ENCODE measurements around the gene ARHGEF28. TPM values are rescaled to one million over a fixed set of nuclear protein-coding genes. Genes with fewer than 3 reads are reported as not detected.

ARHGEF28 gene
- total and polyA plus RNA-seq, 10 of the 15 experiments (the other 5 are each of a cell fraction or from before 2014, with no cell fraction given) = 0.10 to 0.72 (median 0.22) TPM; not detected in 2

DNA sequence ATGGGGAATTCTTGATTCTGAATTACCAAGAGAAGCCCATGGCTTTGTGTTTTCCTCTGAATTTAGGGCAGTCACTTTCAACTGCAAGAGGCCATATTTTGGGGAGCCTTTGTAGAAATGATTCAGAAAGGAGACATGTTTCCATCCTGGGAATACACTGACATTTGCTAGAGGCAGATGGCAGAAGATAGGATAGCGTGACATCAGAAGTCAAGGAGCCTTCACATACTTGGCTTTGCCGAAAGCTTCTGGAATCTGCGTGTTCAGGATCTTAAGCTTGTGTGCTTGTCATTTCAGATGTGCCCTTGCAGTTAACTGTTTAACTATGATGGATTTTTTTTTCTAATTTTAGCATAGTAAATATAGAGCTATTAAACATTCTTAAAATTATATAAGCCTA is 296.2 kb downstream of the ARHGEF28 start (continued):
- TF ChIP-seq, protein P1, sequence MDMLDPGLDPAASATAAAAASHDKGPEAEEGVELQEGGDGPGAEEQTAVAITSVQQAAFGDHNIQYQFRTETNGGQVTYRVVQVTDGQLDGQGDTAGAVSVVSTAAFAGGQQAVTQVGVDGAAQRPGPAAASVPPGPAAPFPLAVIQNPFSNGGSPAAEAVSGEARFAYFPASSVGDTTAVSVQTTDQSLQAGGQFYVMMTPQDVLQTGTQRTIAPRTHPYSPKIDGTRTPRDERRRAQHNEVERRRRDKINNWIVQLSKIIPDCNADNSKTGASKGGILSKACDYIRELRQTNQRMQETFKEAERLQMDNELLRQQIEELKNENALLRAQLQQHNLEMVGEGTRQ (IDR thresholded peaks at IDR 0.05; ENCODE audit: borderline replicate concordance, low read depth, low read length) = no peak
- TF ChIP-seq KDM1A (IDR thresholded peaks at IDR 0.05; ENCODE audit: borderline replicate concordance) = no peak
- no peak for TF ChIP-seq KAT2A (conservative IDR thresholded peaks at IDR 0.05; ENCODE audit: control insufficient read depth, low read depth, low read length)
- TF ChIP-seq ESRRA (IDR thresholded peaks at IDR 0.05; ENCODE audit: low read length) = no peak
- TF ChIP-seq ZNF622 (IDR thresholded peaks at IDR 0.05) = no peak
- TF ChIP-seq, protein P2, sequence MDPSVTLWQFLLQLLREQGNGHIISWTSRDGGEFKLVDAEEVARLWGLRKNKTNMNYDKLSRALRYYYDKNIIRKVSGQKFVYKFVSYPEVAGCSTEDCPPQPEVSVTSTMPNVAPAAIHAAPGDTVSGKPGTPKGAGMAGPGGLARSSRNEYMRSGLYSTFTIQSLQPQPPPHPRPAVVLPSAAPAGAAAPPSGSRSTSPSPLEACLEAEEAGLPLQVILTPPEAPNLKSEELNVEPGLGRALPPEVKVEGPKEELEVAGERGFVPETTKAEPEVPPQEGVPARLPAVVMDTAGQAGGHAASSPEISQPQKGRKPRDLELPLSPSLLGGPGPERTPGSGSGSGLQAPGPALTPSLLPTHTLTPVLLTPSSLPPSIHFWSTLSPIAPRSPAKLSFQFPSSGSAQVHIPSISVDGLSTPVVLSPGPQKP (IDR thresholded peaks at IDR 0.05; ENCODE audit: low read depth, low read length) = no peak
- no peak for TF ChIP-seq TCF12 (IDR thresholded peaks at IDR 0.05; ENCODE audit: low read depth, low read length)
- no peak for TF ChIP-seq SMC3 (IDR thresholded peaks at IDR 0.05; ENCODE audit: borderline replicate concordance, low read length)
- TF ChIP-seq GABPA (IDR thresholded peaks at IDR 0.05; ENCODE audit: low read depth) = no peak

DNA sequence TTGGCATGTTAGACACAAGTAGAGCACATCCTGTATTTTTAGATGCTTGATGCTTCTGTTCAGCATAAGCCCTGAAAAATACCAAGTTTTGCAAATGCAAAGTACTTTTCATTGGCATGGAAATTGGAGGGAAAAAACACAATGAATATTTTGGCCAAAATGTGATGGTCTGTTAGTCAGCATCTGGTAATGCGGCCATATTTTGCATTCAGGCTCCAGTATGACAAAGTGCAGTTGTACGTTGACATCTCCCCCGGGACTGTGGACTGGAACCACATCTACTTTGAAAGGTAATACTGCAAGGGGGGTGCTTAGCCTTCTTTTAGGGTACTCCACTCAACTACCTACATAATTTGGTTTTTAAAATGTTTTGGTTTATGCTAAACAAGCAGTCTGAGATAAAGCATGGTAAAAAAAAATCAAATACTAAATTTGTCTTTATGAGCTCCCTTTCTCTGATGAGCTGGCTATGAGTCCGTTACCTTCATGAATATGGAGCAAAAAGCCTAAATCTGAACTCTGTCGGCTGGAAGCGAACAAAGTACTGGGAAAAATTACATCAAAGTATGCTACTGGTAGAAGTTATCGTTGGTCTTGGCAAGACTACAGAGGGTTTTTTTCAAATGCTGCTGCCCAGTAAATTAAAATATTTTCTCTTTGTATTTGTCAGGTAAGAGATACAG is 297.0 kb downstream of the ARHGEF28 start:
- Histone ChIP-seq H3K9ac (ENCODE audit: control insufficient read depth, insufficient read depth, low read length) (no peak overlapping the region), H4K20me1 (ENCODE audit: control insufficient read depth, insufficient read depth) (no peaks in the 10 kb centered on the region), H3K79me2 (ENCODE audit: control insufficient read depth, insufficient read depth, low read length) (no peaks in the 10 kb centered on the region), H3K27me3 (replicated peaks in 1 of 2; ENCODE audit: control insufficient read depth in 2 of 2, insufficient read depth in 2 of 2, low read length in 1 of 2) (no peaks in the 10 kb centered on the region; a peak in 2 of 4 replicates), H3K27ac (ENCODE audit: control insufficient read depth, insufficient read depth) (no peak overlapping the region), H3K4me1 (ENCODE audit: control insufficient read depth, insufficient read depth, low read length) (no peaks in the 10 kb centered on the region), H3K9me3 (replicated peaks; ENCODE audit: control insufficient read depth, insufficient read depth, low read length) (no peaks in the 10 kb centered on the region), H3K4me2 (ENCODE audit: control insufficient read depth, insufficient read depth) (no peak overlapping the region), H2AFZ (ENCODE audit: control insufficient read depth, low read depth, low read length) (no peak overlapping the region), H3K36me3 (ENCODE audit: control insufficient read depth in 2 of 2, insufficient read depth in 2 of 2, low read length in 1 of 2) (no peaks in the 10 kb centered on the region), H3K4me3 (no peak overlapping the region)
- no peak for ATAC-seq
- POLR2A ChIA-PET = no interaction called here
- SMC1A ChIA-PET (ENCODE audit: uncharacterized antibody, unreplicated experiment) = interaction anchor here (0.8 to 1.2 kb wide), 2 partner anchors 15 to 19 kb away, joined by 3 read pairs; no protein-coding TSS in a partner anchor
- RAD21 ChIA-PET (ENCODE audit: unreplicated experiment) = no interaction called here
- no peak for FAIRE-seq
- DNase-seq (ENCODE audit: low read depth, low spot score) = no peak
- 26% methylated on average over 7 of the region's 7 CpGs for WGBS (ENCODE audit: insufficient coverage, insufficient replicate concordance, low lambda C conversion rate, missing lambda C conversion rate)
- in situ Hi-C loops (cut with MboI) (no loop called here), intact Hi-C loops (cut with micrococcal nuclease; ENCODE audit: unreplicated experiment) (no loop called here)
- CTCF ChIA-PET = interaction anchor here (0.6 to 1.4 kb wide), 2 partner anchors 21 to 53 kb away, joined by 3 read pairs; no protein-coding TSS in a partner anchor
- BruUV-seq (replicated peaks) = no TSS peak
- no peak for TF ChIP-seq SMAD1 (IDR thresholded peaks at IDR 0.05; ENCODE audit: low read depth, partially characterized antibody)
- TF ChIP-seq, protein P3, sequence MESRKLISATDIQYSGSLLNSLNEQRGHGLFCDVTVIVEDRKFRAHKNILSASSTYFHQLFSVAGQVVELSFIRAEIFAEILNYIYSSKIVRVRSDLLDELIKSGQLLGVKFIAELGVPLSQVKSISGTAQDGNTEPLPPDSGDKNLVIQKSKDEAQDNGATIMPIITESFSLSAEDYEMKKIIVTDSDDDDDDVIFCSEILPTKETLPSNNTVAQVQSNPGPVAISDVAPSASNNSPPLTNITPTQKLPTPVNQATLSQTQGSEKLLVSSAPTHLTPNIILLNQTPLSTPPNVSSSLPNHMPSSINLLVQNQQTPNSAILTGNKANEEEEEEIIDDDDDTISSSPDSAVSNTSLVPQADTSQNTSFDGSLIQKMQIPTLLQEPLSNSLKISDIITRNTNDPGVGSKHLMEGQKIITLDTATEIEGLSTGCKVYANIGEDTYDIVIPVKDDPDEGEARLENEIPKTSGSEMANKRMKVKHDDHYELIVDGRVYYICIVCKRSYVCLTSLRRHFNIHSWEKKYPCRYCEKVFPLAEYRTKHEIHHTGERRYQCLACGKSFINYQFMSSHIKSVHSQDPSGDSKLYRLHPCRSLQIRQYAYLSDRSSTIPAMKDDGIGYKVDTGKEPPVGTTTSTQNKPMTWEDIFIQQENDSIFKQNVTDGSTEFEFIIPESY (IDR thresholded peaks at IDR 0.05) = no peak
- TF ChIP-seq IKZF2 (IDR thresholded peaks at IDR 0.05) = no peak
- TF ChIP-seq, protein P4, sequence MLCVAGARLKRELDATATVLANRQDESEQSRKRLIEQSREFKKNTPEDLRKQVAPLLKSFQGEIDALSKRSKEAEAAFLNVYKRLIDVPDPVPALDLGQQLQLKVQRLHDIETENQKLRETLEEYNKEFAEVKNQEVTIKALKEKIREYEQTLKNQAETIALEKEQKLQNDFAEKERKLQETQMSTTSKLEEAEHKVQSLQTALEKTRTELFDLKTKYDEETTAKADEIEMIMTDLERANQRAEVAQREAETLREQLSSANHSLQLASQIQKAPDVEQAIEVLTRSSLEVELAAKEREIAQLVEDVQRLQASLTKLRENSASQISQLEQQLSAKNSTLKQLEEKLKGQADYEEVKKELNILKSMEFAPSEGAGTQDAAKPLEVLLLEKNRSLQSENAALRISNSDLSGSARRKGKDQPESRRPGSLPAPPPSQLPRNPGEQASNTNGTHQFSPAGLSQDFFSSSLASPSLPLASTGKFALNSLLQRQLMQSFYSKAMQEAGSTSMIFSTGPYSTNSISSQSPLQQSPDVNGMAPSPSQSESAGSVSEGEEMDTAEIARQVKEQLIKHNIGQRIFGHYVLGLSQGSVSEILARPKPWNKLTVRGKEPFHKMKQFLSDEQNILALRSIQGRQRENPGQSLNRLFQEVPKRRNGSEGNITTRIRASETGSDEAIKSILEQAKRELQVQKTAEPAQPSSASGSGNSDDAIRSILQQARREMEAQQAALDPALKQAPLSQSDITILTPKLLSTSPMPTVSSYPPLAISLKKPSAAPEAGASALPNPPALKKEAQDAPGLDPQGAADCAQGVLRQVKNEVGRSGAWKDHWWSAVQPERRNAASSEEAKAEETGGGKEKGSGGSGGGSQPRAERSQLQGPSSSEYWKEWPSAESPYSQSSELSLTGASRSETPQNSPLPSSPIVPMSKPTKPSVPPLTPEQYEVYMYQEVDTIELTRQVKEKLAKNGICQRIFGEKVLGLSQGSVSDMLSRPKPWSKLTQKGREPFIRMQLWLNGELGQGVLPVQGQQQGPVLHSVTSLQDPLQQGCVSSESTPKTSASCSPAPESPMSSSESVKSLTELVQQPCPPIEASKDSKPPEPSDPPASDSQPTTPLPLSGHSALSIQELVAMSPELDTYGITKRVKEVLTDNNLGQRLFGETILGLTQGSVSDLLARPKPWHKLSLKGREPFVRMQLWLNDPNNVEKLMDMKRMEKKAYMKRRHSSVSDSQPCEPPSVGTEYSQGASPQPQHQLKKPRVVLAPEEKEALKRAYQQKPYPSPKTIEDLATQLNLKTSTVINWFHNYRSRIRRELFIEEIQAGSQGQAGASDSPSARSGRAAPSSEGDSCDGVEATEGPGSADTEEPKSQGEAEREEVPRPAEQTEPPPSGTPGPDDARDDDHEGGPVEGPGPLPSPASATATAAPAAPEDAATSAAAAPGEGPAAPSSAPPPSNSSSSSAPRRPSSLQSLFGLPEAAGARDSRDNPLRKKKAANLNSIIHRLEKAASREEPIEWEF (IDR thresholded peaks at IDR 0.05; ENCODE audit: insufficient replicate concordance, low read depth, low read length) = no peak
- TF ChIP-seq EED (IDR thresholded peaks at IDR 0.05; ENCODE audit: low read depth) = no peak

Data from GM12878 (cell line).